HuH-7.5 (cell line): ENCODE results near the gene TPRG1L.

Experiments
- DNase-seq: peaks from one replicate; pipeline ENCODE4 v3.0.0; 2011; ENCODE audit warnings: low spot score

TPRG1L gene

DNA sequence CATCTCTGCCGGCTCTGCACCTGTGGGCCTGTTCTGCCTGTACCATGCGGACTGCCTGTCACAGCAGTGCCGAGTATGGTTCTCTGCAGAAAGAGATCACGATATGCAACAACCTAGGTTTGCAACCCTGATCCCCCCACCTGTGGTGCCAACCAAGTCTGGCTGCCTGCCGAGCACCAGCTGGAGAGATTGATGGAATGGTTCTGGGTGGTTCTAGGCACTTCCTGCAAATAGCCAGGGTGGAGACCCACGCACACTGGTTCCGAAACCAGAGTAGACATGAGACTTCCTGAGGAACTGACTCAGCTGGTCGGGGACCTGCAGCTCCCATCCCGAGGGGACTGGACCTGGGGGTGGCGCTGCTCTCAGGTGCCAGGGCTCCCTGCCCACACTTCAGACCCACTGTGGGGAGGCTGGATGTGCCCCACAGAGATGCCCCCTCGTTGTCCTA is 5.4 kb downstream of the TPRG1L start:
- no peak for DNase-seq

DNA sequence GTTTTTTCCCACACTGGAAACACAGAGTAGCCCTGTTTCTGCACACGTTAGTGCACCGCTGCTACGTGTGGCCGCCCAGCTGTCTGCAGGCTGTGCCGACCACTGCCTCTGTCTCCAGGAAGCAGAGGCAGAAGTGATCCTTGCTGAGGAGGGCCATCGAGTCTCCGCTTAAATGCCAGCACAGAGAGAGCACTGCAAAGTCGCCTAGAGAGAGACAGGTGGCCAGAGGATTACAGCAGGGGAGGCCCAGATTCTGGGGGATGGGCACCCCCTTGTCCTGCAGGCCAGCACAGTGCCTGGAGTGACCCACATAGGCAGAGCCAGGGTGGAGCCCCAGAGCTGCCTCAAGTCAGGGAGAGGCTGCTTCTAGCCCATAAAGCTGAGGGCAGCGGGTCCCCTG is 6.1 kb downstream of the TPRG1L start:
- no peak for DNase-seq

DNA sequence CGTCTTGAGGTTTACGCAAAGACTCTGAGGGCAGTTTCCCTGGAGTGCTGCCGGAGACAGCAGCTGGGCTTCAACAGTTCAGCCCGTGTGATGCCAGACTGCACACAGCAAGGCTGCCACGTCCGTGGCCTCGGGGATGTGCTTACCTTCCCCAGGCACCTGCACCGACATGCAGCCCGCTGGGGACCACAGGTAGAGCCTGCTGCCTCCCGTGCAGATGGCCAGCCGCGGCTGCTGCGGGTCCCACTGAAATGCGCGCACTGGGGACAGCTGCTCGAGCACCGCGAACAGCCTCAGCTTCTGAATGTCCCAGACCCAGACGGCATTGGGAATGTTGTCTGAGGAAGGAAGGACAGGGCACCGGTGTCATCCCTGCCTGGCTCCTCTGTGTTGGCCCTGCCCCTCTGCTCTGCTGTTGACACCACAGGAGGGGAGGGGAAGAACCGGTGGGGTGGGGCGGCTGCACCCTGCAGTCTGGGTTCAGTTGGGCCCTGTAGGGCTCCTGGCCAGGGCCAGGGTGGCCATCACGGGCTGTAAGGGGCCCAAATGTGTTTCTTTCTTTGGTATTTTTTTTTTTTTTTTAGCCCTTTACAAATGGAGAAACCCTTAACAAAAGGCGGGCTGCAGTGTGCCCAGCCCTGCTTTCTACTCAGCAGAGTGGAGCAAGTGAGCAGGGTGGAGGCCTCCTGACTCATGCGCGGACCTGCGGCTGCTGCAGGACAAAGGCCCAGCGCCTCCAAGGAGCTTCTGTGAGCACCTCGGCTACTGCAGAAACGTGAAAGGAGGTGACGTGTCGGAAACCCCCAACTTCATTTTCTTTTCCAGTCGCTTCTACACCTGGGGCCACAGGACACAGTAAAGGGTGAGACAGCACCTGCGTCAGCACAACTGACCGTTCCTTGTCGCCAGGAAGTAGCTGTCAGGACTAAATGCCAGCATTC is 6.8 kb downstream of the TPRG1L start:
- no peak for DNase-seq

DNA sequence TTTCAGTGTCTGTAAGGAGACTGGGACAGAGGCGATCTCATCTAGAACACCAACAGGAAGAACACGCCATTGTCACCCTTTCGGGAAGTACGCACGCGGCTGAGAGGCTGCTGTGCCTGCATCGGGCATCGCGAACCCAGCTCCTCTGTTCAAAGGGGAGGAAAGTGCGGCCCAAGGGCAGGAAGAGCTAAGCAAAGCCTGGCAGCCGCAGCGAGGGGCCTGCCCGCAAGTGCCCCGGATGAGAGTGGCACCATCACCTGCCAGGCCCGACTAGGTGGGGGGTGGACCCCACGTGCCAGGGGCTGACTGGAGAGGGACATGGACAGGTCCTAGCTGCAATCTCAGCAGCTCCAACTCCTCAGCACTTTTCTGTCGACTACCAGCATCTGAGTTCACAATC is 7.5 kb downstream of the TPRG1L start:
- no peak for DNase-seq

DNA sequence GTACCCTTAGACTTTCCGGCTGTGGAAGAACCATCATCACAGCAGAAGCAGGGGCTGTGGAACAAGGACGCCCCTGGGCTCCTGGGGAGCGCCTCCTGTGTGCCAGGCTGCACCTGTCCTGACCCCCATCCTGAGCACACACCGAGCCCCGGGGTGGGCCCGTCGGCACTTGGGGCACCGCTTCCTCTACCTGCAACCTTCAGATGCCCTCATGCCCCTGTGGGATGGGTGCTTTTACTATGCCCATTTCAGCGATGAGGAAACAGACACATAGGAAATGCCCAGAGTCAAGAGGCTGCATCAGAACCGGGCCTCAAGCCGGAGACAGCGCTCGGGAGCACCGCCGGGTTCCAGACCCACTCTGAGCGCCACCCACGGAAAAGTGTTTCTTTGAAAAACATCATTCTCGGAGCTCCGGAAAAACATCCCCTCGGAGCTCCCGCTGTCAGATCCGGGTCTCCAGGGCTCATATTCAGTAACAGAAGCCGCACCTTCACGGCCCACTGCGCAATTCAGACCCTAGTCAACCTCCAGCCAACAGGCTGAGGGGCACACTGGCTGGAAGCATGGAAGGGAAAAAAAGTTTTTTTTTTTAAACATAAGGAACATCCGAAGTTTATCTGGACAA is 8.0 kb downstream of the TPRG1L start:
- DNase-seq: no peak

DNA sequence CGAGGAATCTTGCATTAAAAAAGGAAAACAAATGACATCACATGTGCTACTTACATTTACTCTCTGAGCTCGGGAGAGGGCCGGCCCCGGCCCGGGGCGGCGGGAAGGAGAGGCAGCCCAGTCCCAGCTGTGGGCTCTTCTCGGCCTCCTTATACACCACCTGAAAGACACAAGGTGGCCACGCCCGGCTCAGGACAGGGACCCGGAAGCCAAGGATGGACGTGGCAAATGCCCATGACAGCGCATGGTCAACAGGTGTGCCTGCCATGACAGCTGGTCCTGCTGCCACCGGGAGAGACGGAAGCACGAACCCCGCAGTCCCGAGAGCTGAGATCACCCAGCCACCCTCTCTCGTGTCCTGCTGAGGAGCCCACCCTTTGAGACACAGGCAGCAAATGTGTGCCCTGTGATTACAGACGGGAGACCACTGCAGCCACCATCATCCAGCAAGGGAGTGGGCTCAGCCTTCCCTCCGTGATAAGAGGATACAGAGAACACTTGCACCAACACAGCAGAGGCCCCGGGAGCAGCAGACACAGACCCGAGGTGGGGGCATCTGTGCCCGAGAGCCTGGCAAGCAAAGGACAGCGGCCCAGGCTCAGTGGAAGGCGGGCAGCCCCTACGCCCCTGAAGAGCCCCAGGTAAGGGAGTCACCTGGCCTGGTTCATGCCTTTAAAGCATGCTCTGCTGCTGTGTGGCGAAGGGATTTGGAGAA is 8.7 kb downstream of the TPRG1L start:
- DNase-seq: no peak

DNA sequence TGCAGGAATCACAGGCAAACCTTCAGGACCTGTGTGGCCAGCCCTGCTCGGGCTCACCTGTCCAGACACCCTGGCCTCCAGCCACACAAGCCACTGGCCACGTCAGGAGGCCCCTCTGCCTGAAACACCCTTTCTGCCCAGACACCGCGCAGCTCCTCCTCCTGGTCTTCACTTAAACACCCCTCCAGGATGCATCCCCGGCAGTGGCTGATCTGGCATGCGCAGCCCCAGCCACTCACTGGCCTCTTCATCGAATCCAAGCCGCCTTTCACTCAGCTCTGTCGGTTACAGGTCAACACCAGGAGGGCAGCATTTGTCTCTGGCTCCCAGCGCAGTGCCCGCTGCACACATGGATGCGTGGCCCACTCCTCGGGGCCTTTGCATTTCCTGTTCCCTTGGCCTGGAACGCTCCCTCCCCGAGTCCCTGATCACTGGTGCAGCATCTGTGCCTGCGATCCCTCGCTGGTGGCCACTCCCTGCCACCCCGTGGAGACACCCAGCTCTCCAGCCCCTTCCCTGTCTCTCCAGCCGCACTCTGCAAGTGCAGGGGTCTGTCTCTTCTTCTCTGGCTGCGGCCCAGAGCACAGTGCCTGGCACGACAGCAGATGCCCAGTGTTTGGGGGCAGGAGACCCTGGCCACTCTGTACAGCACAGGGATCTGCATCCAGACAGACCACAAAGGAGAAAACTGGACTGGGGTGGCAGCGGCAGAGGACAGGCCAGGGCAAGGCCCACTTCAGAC is 9.4 kb downstream of the TPRG1L start:
- DNase-seq: no peak

DNA sequence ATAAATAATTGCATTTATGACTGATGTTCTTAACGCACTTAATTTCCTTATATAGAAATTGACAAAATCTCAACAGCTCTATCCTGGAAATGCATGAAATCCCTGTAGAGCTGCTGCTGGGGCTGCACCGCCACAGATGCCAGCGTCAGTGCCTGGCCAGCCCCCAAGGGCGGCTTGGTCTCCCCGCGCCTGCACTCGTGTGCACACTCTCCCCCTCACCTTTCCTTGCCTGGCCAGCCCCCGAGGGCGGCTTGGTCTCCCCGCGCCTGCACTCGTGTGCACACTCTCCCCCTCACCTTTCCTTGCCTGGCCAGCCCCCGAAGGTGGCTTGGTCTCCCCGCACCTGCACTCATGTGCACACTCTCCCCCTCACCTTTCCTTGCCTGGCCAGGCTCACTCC is 11.3 kb downstream of the TPRG1L start:
- no peak for DNase-seq

DNA sequence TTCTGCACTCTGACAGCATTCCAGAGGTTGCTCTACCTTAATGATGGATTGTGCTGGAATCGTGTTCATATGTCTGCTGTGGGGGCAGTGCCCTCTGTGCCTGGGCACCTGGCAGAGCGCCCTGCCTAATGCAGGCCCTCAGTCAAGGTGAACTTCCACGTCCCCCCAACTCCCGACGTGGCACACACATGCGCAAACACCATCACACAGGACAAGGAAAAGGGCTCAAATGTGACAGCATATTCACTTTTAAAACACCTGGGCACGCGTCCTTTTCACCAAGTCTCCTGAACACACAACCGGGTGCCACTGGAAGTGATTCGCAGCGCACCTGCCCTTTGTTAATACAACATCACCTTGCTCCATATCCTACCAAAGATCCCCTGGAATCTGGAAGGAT is 11.7 kb downstream of the TPRG1L start:
- no peak for DNase-seq

DNA sequence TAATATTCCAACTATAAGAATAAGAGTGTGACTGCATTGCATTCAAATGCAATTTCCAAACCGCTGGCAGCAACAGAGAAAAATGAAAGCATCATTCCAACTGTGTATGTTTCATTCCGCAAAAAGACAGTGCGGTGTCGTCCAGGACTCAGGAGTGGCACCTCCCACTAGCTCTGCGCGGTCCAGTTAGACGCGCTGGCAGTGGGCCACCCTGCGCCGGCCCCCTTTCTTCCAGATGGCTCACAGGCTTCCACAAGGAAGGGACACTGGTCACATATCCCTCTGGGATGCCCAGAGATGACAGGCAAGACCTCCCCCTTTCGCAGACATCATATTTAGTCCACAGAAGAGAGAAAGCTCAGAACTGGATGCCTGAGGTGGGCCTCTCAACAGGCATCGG is 13.2 kb downstream of the TPRG1L start:
- DNase-seq: no peak

DNA sequence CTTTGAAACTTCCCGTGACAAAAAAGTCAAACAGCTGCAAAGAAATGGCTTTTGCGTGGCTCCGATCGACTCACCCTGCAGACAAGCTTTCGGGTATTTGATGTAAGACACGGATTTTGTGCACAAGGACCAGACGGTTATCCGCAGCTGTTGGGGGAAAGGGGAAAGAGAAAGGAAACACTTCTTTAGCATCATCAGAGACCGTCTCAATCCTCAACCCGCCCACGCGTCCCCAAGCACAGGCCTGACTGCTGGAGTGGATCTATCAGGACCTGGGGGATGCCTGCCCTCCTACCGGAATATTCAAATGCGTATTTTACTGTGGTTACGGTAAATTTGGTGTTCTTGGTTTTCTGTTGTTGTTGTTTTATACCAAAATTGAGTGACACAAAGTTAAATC is 13.9 kb downstream of the TPRG1L start:
- DNase-seq: no peak

DNA sequence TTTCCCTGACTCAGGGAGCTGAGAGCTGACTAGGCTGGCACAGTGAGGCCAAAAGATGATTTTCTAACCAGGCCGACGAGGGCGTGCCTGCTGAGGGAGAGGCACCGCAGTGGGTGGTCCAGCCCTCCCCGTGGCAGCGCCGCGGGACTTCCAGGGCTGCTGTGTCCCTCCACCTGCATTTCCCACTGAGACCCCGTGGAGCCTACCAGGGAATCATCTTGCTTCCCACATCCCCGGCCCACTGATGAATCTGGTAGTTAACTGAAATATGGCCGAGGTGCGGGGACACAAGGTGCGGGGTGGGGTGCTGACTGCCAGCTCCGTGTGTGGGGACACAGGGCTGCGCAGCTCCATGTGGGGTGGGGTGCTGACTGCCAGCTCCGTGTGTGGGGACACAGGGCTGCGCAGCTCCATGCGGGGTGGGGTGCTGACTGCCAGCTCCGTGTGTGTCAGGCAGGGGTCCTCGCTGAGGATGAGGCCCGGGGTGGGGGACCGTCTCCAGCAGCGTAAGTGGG is 14.6 kb downstream of the TPRG1L start:
- no peak for DNase-seq

DNA sequence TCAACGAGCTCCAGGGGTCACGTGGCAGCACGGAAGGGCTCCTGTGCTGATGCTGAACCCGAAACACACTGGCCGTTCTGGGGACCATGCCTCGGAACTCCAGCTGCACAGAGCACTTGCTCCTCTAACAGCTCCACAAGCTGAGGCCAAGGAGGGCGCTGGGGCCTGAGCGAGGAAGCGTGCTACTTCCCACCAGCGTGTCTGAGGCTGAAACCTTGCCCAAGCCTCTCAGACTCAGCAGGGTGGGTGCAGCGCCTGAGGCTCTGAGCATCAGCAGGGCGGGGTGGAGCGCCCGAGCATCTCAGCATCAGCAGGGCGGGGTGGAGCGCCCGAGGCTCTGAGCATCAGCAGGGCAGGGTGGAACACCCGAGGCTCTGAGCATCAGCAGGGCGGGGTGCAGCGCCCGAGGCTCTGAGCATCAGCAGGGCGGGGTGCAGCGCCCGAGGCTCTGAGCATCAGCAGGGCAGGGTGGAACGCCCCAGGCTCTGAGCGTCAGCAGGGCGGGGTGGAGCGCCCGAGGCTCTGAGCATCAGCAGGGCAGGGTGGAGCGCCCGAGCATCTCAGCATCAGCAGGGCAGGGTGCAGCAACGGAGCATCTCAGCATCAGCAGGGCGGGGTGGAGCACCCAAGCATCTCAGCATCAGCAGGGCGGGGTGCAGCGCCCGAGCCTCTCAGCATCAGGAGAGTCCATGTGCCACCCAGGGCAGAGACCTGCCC is 15.5 kb downstream of the TPRG1L start:
- DNase-seq: no peak

DNA sequence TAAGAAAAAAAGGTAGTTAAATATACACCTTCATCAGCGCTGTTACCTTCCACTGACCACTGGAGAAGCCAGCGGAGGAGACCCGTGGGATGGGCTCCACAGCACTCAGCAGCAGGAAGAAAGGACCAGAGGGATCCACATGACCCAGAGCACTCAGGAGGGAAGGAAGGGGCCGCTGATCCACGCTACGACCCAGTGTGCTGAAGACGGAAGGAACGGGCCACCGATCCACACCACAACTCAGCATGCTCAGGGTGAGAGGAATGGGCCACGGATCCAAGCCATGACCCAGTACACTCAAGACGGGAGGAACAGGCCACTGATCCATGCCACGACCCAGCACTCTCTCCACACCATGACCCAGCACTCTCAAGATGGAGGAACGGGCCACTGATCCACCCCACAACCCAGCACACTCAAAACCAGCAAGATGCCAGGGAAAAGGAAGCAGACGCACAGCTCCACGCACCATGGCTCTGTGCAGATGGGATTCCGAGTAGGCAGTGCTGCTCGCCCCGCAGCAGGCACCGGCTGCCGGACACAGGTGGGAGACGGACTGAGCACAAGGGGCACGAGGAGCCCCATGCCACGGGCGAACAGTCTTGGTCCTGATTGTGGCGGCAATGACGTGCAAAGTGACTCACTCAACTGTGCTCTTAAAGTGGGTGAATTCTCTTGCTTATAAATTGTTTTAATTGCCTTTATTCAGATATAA is 16.4 kb downstream of the TPRG1L start:
- no peak for DNase-seq

DNA sequence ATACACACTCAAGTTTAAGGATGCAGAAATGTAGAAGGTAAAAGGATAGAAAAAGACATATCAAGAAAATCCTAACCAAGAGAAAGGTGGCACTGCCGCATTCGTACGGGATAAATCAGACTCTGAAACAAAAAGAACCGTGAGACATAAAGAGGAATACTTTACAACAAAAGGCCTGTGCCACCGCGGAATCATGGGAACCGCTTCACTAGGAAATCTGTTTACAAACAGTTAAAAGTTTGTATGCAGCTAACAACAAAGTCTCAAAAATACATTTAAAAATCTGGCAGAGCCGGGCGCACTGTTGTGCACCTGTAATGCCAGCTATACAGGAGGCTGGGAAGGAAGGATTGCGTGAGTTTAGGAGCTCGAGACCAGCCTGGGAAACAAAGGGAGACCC is 17.0 kb downstream of the TPRG1L start:
- no peak for DNase-seq

DNA sequence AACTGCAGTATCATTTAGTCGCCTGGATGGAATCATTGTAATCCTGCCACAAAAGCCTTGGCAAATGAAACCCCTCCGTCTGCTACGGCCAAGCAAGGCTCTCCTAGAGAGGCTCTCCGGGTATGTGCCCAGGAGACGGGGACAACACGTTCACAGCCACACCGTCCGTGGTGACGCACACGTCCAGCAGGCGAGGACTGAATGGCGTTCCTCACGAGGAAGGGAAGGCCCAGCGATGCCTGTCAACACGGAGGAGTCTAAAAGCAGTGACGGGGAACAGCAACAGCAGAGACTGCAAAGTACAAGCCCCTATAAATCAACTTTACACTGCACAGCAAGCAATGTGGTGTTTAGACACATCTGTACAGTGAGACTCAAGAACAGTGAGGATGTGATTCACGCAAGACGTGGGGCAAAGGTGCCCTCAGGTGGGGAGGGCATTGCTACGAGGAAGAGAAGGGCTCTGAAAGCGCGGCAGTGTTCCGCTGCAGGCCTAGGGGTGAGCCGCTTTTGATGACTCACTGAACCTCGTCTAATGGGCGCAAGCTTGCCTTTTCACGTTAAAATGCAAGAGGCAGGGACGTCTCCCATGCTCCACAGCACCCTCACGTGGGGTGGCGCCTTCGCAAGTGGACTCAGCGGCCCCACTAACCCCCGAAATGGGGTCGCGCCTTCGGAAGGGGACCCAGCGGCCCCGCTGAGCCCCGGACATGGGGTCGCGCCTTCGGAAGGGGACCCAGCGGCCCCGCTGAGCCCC is 18.3 kb downstream of the TPRG1L start:
- no peak for DNase-seq

DNA sequence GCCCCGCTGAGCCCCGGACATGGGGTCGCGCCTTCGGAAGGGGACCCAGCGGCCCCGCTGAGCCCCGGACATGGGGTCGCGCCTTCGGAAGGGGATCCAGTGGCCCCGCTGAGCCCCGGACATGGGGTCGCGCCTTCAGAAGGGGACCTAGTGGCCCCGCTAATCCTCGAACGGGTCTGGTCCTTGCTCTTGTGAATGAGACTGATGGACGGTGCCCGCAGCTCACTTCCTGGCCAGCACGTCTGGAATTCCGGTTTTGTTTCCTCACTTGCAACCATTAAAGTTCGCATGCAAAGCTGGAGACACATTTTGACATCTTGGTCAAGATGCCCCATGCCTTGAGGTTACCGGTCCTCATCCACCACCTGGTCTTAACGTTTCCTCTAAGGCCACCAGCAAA is 19.5 kb downstream of the TPRG1L start:
- no peak for DNase-seq

DNA sequence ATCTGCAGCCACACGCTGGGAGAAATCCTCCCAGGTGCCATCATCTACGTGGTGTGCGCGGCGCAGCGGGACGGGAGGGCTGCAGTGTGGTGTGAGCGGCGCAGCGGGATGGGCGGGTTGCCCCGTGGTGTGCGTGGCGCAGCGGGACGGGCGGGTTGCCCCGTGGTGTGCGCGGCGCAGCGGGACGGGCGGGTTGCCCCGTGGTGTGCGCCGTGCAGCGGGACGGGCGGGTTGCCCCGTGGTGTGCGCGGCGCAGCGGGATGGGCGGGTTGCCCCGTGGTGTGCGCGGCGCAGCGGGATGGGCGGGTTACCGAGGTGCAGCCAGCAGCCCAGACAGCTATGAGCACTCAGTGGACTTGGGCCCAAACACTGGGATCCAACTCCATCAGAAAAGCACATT is 20.4 kb downstream of the TPRG1L start:
- no peak for DNase-seq

DNA sequence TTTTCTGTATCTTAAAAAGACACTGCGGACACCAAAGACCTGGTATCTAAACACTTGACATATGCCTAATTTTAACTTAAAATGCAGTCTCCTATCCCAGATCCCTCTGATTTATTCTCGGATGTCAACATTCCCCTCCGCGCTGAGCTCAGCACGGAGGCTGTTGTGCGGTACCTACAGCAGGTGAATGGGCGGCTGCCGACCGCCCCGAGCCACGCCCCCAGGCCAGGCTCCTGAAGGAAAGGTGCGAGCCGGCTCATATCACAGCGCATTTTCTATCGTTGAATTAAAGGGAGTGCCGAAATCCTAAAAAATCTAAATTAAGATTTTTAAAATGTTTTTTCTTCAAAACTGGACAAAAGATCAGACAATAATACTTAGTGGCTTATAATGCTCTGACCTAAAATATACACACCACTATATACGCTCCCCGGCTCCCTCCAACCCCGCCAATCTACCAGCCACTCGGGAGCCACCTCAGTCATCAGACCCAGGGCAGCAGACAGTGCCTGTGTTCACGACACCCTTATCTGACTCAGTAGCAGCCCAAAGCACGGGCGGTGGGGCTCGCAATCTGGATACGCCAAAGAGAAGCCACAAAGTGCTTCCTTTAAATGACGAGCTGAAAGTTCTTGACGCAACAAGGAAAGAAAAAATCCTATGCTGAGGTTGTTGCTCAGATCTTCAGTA is 21.0 kb downstream of the TPRG1L start:
- DNase-seq: no peak
